Lower lobe of right lung (tissue), 2 donors: ENCODE data around the gene CEP295NL. TPM values are rescaled to one million over a fixed set of nuclear protein-coding genes. Genes with fewer than 3 reads are reported as not detected.

Experiments used
- ATAC-seq, 2 donors: fragments of 200-7000 bp; cut with Tn5 transposase; one replicate each; pipeline ENCODE4 v1.9.1; 2020 to 2022; ENCODE audit warnings: mild to moderate bottlenecking in 2 of 2, moderate library complexity in 2 of 2
- DNase-seq: peaks from one replicate; pipeline ENCODE4 v3.0.0-alpha.2; 2020
- H3K27ac ChIP-seq: fragments of 200-600 bp; one replicate; pipeline ENCODE4 v1.8.0; 2022
- H3K27me3 ChIP-seq: fragments of 200-600 bp; one replicate; pipeline ENCODE4 v1.8.0; 2022; ENCODE audit warnings: low read depth
- H3K36me3 ChIP-seq: fragments of 200-600 bp; one replicate; pipeline ENCODE4 v1.8.0; 2022; ENCODE audit warnings: mild to moderate bottlenecking
- H3K4me1 ChIP-seq: fragments of 200-600 bp; one replicate; pipeline ENCODE4 v1.8.0; 2022
- H3K4me3 ChIP-seq: fragments of 200-600 bp; one replicate; pipeline ENCODE4 v1.8.0; 2022; ENCODE audit warnings: mild to moderate bottlenecking
- H3K9me3 ChIP-seq: fragments of 200-600 bp; one replicate; pipeline ENCODE4 v1.8.0; 2022
- CTCF ChIP-seq: fragments of 200-600 bp; IDR thresholded peaks from one replicate; pipeline ENCODE4 v1.8.0; 2022; ENCODE audit warnings: antibody characterized with exemption, mild to moderate bottlenecking
- intact Hi-C: fragments of 100-400 bp; cut with DNase I; formaldehyde crosslinking; loops from one replicate; pipeline ENCODE4 v1.11.0; 2022
- total RNA-seq: library from RNA; stranded (reverse); fragmentation: NEBNext Ultra II Directional; extraction: Animal tissue kit (Norgen Biotek cat#: 25700); gene quantifications from one replicate; pipeline ENCODE4 v1.2.1, GENCODE V29; 2021
- donor health status: DM: no; HTN: yes; CAD: no; lungs with severe emphysema.

CEP295NL gene
- total RNA-seq, 1 donor from 2014 or later = 5.5 TPM

GRCh38 chr17:78842881-78843565, 60.0 kb downstream of the CEP295NL start:
- no peaks in the 10 kb centered on the region for H3K9me3 ChIP-seq
- H3K27ac ChIP-seq = no peak overlapping the region
- H3K4me3 ChIP-seq = no peak overlapping the region
- peaks cover 5% of the 10 kb centered on the region for H3K36me3 ChIP-seq
- no peaks in the 10 kb centered on the region for H3K27me3 ChIP-seq
- H3K4me1 ChIP-seq = peaks cover 25% of the 10 kb centered on the region
- TF ChIP-seq CTCF = peak; percentile 61
- peak; percentile 68 for DNase-seq
- intact Hi-C loops = no loop called here
- ATAC-seq = no peak

- TF ChIP-seq CTCF = no peak
- intact Hi-C loops = no loop called here
- peak within 1 kb of the TSS; percentile 92 for H3K4me3 ChIP-seq
- peak; percentile 96 to 98 for ATAC-seq
- H3K36me3 ChIP-seq = peaks cover 26% of the 10 kb centered on the region
- no peaks in the 10 kb centered on the region for H3K9me3 ChIP-seq
- no peaks in the 10 kb centered on the region for H3K27me3 ChIP-seq
- peaks cover 25% of the 10 kb centered on the region for H3K4me1 ChIP-seq
- peak within 1 kb of the TSS; percentile 100 for H3K27ac ChIP-seq
- peak; percentile 100 for DNase-seq
Observed at GRCh38 chr17:78840780-78841611, 62.0 kb downstream of the CEP295NL start, which contains the start of gene USP36. TSS of gene USP36 (minus strand) at chr17:78840814. CDS start at chr17:78836363, 4,451 bp downstream.

Other genes with a start within 250 kb of the CEP295NL start
- gene CYTH1, start 120.9 kb downstream of the CEP295NL start, total RNA-seq = 110 TPM
- 58.6 TPM for gene USP36, start 62.4 kb downstream of the CEP295NL start, total RNA-seq
- gene TIMP2, start 22.2 kb upstream of the CEP295NL start, total RNA-seq = 260 TPM
- gene LGALS3BP, start 76.7 kb upstream of the CEP295NL start, total RNA-seq = 417 TPM
- gene CANT1, start 106.6 kb upstream of the CEP295NL start, total RNA-seq = 54.4 TPM
- gene C1QTNF1, start 121.0 kb upstream of the CEP295NL start, total RNA-seq = 24.9 TPM
- gene ENGASE, start 171.6 kb upstream of the CEP295NL start, total RNA-seq = 56.4 TPM